Astrocyte (in vitro differentiated cells and primary cell): Measurements from ENCODE around the gene COL15A1.

Source experiments
- CTCF ChIP-seq: IDR thresholded peaks from 2 replicates; pipeline ENCODE4 v1.5.1; 2011; ENCODE audit warnings: low read depth, mild to moderate bottlenecking, inconsistent platforms, low read length, moderate library complexity; ENCODE audit not compliant: insufficient read depth
- EZH2 ChIP-seq: IDR thresholded peaks from 2 replicates; pipeline ENCODE4 v1.6.1; 2012; ENCODE audit warnings: mild to moderate bottlenecking, low read length, inconsistent platforms; ENCODE audit not compliant: insufficient read depth

GRCh38 chr9:99093492-99093791, 149.7 kb downstream of the COL15A1 start:
- TF ChIP-seq CTCF (no peak), EZH2 (no peak)
